ENCODE data around the gene C1orf105.
A peak's percentile ranks its signal among the peaks of the same experiment; 100 is the strongest.

The C1orf105 gene

GRCh38 chr1:172397633-172398032 is 22.9 kb upstream of the C1orf105 start:
- no peak for DNase-seq

DNA sequence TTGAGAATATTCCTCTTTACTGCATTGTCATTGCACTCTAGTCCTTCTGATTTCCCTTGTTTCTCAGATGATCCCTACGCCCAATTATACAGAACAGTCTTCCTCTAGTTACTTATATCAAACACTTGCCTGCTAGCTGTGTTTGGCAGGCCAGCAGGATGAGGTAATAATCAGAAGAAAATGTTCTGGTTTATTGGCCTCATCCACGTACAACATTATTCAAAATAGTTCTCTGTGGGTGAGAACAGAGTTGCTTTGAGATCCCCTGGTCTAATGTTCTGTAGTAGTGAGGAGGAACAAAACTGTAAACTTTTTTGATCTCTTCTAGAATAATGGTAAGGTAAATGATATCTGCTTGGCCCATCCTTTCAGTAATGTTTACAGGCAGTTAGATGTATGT is 22.3 kb upstream of the C1orf105 start:
- no peak for DNase-seq

DNA sequence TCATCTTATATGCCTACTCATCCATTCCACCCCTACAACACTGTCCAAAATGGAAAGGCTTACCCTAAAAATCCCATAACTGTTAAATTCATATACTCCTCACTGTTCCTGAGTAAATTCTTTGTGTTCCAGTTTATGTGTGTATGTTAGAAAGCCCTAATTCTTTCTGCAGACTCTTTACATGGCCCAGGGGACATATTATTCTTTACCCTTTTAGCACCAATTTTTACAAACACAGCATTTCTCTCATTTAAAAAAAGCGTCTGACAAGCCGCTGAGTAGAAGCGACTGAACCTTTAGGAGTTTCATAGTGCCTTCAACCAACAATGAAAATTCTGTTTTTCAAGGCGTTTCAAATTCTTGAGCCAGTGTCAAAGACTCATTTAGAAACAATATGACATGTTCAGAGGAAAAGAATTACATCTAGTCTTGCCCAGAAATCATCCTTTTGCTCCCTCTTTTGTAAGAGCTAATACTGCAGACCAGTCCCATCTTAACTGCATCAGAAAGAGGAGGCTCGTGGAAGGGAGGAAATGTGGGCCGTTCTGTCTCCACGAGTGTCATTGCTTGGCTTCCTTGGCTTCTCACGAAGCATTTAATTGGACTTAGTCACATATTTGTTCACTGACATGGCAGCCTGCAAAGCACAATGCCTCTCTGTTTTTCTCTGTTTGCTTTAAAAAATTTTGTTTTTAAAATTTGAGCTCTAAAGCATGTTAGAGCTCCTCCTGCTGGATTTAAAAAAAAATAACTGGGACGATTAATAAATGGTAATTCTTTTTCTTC is 21.3 kb upstream of the C1orf105 start:
- peak; percentile 26 for DNase-seq

GRCh38 chr1:172399756-172400721 is 20.4 kb upstream of the C1orf105 start:
- no peak for DNase-seq

- no peak for DNase-seq
These were observed 19.8 kb upstream of the C1orf105 start for GRCh38 chr1:172400722-172401105.

DNA sequence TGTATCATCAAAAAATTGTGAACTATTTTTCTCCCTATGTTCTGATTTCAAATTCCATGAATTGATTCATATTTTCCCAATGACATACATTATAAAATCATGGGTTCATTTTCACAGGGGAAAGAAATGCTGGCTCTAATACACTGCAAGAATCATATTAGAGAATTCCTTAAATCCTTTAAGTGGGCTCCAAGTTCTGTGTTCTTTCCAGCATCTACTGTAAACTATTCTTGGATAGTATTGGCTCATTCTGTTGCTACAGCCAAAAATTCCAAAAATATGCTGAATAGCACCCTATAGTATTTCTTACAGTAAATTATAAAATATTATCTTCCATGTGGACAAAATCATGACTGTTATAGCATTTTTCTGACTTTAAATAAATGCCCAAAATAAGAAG is 19.0 kb upstream of the C1orf105 start:
- no peak for DNase-seq

DNA sequence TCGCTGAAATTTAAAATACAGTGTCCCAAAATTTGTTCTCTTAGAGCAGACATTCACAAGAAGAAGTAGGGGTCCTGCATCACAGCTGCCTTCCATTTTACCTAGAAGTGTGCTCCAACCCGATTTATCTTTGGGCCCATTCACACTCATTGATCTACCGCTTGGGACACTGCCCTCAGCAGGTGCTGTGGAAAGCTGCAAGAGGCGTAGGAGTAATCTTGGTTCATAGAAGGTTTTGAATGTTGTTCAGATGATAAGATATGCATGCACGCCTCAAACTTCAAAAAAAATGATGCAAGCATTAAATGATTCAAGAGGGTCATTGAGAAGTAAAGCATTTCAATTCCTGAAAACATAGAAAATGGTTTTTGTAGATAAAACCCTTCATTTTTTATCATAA is 18.6 kb upstream of the C1orf105 start:
- no peak for DNase-seq

- DNase-seq = no peak
These were observed 17.5 kb upstream of the C1orf105 start for GRCh38 chr1:172402878-172403569.

GRCh38 chr1:172404121-172404520 is 16.4 kb upstream of the C1orf105 start:
- DNase-seq = no peak

- no peak for DNase-seq
These were observed 14.6 kb upstream of the C1orf105 start for GRCh38 chr1:172405912-172406311.

DNA sequence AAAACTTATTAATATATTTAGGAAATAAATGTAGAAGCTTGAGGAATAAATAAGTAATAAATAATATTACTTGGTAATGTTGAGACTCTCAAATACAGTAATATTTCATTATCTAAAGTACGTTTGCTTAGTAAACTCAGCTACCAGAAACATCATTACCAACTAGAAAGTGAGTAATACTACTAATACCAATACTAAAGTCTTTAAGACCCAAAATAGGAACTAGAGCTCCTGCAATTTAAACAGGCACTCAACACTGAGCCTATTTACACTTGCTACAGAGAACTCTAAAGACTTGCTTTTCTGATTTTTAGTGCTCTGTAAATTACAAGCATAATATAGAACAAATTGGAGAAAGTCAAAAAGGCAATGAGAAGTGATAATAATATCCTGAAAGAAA is 13.5 kb upstream of the C1orf105 start:
- DNase-seq = no peak

GRCh38 chr1:172408958-172409357 is 11.5 kb upstream of the C1orf105 start:
- no peak for DNase-seq

DNA sequence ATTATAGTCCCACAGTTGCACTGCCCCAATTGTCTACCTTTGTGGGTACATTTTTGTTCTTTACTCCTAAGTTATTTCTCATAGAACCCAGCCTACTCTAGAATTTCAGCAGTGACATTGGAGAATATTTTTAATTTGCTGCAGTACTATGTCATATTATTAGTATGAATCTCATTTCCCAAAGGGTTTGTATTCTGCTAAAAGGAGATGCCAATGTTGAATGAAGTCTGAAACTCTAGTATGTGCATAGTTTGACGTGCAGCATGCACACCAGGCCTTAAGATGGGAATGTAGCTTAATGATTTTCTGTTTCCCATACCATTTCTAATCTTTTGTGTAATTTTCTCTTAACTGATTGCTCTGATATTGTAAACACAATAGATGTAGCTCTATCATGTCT is 10.5 kb upstream of the C1orf105 start:
- no peak for DNase-seq

- DNase-seq = no peak
These were observed 8.6 kb upstream of the C1orf105 start for GRCh38 chr1:172411791-172412338.

GRCh38 chr1:172414331-172414730 is 6.2 kb upstream of the C1orf105 start:
- DNase-seq = no peak

GRCh38 chr1:172416496-172417035 is 3.9 kb upstream of the C1orf105 start:
- no peak for DNase-seq

DNA sequence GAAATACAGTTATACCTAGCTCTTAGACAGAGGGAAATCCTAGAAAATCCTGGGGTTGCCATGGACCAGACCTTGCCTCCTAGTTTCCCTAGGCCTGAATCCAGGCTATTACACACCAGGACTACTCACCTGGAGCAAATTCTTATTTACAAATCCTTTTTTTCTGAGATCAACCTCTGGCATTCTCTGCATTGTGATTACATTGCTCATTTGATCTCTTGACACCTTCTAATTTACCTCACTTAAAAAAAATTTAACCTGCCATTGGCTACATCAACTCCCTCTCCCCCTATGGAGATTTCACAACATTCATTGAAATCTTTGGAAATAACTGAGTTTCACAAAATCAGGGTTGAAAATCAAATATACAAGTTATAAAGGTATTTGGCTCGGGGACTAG is 2.9 kb upstream of the C1orf105 start:
- DNase-seq = no peak

- DNase-seq = no peak
These were observed 1.6 kb downstream of the C1orf105 start for GRCh38 chr1:172421974-172422604.

DNA sequence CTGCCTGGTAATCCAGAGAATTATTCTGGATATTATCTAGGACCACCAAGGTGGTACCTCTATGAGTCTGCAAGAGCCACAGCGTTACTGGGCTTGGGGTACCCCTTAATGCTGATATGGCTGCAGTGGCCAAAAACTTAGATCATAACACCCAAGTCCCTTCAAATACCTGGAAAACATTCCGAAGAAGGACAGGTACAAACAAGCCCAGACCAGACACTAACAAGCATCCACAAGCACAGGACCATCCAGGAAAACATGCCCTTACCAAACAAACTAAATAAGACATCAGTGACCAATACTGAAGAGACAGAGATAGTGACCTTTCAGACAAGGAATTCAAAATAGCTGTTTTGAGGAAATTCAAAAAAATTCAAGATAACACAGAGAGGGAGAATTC is 2.9 kb downstream of the C1orf105 start:
- DNase-seq = no peak

DNA sequence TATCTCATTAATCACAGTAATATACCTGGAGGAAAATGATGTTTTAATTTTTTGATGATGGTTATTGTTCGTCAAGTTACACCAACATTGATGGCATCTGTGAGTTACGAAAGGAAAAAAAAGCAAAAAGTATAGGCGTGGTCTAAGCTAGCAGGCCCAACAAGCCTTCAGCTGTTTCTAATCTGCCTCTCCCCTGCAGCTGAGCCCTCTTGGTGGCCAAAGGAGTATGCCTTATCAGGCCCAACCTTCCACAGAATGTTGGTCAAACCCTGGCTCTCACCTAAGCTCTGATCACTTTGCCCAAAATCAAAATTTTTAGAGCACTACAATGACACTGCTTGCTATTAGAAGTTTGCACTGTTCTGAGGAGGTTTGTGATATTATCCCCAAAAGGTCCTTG is 4.9 kb downstream of the C1orf105 start:
- no peak for DNase-seq

DNA sequence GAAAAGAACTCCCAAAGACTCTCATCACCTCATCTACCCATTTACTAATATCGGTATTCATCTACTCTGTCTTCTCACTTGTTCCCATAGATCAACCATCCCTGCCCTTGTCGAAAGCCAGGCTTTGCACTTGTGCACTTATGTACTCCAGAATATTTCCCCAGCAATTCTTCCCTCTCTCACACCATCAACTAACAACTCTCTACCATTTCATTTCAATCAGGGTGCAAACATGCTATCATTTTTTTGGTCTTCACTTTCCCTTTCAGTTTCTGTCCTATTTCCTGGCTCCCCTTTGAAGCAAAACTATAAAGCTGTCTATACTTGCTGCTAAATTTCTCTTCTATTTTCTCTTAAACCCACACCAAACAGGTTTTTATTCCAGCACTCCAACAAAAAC is 6.7 kb downstream of the C1orf105 start:
- no peak for DNase-seq
